ENCODE measurements around the gene LRBA. TPM values are rescaled to one million over a fixed set of nuclear protein-coding genes. Genes with fewer than 3 reads are reported as not detected.

The LRBA gene
- total RNA-seq, 1 experiment from 2014 or later, result 55.3 TPM

DNA sequence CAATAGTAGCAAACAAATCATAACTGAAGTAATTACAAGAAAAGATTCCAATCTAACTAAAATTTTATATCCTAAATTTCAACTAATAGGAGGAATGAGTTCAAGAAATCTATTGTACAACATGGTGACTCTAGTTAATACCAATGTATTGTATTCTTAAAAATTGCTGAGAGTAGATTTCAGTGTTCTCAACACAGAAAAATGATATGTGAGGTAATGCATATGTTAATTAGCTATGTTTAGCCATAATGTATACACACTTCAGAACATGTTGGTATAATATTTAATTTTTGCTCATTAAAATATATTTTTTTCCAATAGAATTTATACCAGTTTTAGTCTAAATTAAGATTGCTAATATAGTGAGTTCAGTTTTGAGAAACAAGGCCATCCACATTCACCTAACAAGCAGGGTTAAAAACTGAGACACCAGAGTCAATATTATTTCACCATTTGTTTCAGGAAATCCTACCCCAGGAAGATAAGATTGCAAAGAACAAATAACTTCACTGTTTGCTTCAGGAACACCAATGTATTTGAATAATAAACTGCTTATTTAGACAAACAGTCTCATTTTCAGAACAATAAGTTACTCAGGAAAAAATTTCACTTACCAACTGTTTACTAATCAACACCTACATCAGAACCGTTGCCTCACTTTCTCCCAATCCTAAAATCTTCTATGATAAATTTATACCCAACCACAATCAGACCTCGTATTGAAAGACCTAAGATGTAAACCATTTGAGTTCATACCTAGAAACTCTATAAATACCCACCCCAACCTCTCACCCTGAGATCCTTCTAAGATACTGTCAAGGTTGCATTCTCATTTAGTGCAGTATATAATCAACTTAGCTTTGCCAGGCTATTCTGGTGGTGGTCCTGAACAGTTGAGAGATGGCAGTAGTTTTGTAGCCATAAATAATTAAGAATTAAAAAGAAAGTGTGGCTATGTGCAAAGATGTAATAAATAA, 300.3 kb downstream of the LRBA start:
- Histone ChIP-seq H3K79me1 (ENCODE audit: insufficient read depth, low read depth, low read length, poor library complexity, severe bottlenecking) (no peaks in the 10 kb centered on the region), H2AK5ac (ENCODE audit: insufficient read length, low read length) (no peak overlapping the region), H2AFZ (ENCODE audit: low read length) (no peak overlapping the region), H4K20me1 (ENCODE audit: control insufficient read depth, insufficient read depth, insufficient read length) (no peaks in the 10 kb centered on the region), H3K79me2 (ENCODE audit: insufficient read depth, low read length) (no peaks in the 10 kb centered on the region), H3K4me2 (ENCODE audit: insufficient read depth, insufficient read length, low read length) (no peak overlapping the region), H2BK12ac (ENCODE audit: insufficient read length, low read depth, low read length) (no peak overlapping the region), H3T11ph (ENCODE audit: low read length) (no peak overlapping the region), H3K18ac (ENCODE audit: insufficient read length, low read depth, low read length) (no peak overlapping the region), H4K8ac (replicated peaks; ENCODE audit: insufficient read length, low read depth, low read length) (no peak overlapping the region), H4K91ac (ENCODE audit: insufficient read length, low read depth, low read length) (no peak overlapping the region), H3K9me3 (ENCODE audit: control insufficient read depth, low read depth, low read length) (no peaks in the 10 kb centered on the region), H4K5ac (ENCODE audit: insufficient read length, low read depth, low read length) (no peak overlapping the region), H3K4ac (ENCODE audit: low read depth, low read length) (no peak overlapping the region), H3K23me2 (ENCODE audit: insufficient read length, low read depth, low read length, poor library complexity, severe bottlenecking) (no peaks in the 10 kb centered on the region), H3K14ac (ENCODE audit: insufficient read depth, low read length) (no peak overlapping the region), H3K56ac (ENCODE audit: insufficient read length, low read depth, low read length) (no peak overlapping the region), H2BK15ac (ENCODE audit: low read depth, low read length) (no peak overlapping the region), H2BK120ac (ENCODE audit: low read depth, low read length, poor library complexity, severe bottlenecking) (no peak overlapping the region), H2BK5ac (ENCODE audit: insufficient read length, low read length) (no peak overlapping the region), H3K27ac (ENCODE audit: insufficient read length, low read depth, low read length) (no peak overlapping the region), H3K9ac (ENCODE audit: extremely low read depth, insufficient read length, low read length) (no peak overlapping the region), H3K27me3 (ENCODE audit: insufficient read depth, low read length) (no peaks in the 10 kb centered on the region), H3K4me1 (ENCODE audit: insufficient read depth, low read length) (no peaks in the 10 kb centered on the region), H3K23ac (ENCODE audit: insufficient read length, low read depth, low read length) (no peak overlapping the region), H2BK20ac (ENCODE audit: low read depth, low read length, poor library complexity, severe bottlenecking) (no peak overlapping the region)
- WGBS (ENCODE audit: extremely low coverage, insufficient read length, low lambda C conversion rate), result 100% methylated on average over 2 of the region's 2 CpGs
- no peaks in the 10 kb centered on the region for H3K4me1 Mint-ChIP-seq
- H3K27me3 Mint-ChIP-seq (ENCODE audit: low read depth), result no peaks in the 10 kb centered on the region
- no peaks in the 10 kb centered on the region for H3K36me3 Mint-ChIP-seq (ENCODE audit: insufficient read depth in 1 of 3, low read depth in 3 of 3)
- no peaks in the 10 kb centered on the region for H3K9me3 Mint-ChIP-seq
- TF ChIP-seq CTCF (conservative IDR thresholded peaks at IDR 0.05), result no peak
- no peak for DNase-seq
- no peak overlapping the region for H3K4me3 Mint-ChIP-seq
- H3K27ac Mint-ChIP-seq, result no peak overlapping the region
